ENCODE results near the gene CSF3R. TPM values are rescaled to one million over a fixed set of nuclear protein-coding genes. Genes with fewer than 3 reads are reported as not detected.

The CSF3R gene
- total and polyA plus RNA-seq, 2 experiments from 2014 or later = not detected

- H2AFZ ChIP-seq = peak overlapping the region; percentile 0; the same call in 1 of the 2 replicates
- H3K4me1 ChIP-seq (ENCODE audit: insufficient read depth) = peaks cover 10% of the 10 kb centered on the region
- Mint-ChIP-seq H3K36me3 (ENCODE audit: low read depth) (no peaks in the 10 kb centered on the region), H3K4me3 (no peak overlapping the region), H3K9me3 (no peaks in the 10 kb centered on the region), H3K27ac (no peak overlapping the region), H3K4me1 (peaks cover 28% of the 10 kb centered on the region), H3K27me3 (ENCODE audit: insufficient read depth, low read depth, poor library complexity) (peaks cover 3% of the 10 kb centered on the region)
- no peak overlapping the region for H3K4me2 ChIP-seq
- no peaks in the 10 kb centered on the region for H3F3A ChIP-seq (replicated peaks; ENCODE audit: low read depth)
- no peaks in the 10 kb centered on the region for H3K9me2 ChIP-seq (ENCODE audit: insufficient read depth)
- TF ChIP-seq ZNF114 (CRISPR knock-in tag; IDR thresholded peaks at IDR 0.05) (no peak), ZNF331 (CRISPR knock-in tag; IDR thresholded peaks at IDR 0.05; ENCODE audit: low read depth) (no peak), ETS1 (IDR thresholded peaks at IDR 0.05) (no peak), REST (IDR thresholded peaks at IDR 0.05; ENCODE audit: unreplicated experiment) (no peak), CTCF (conservative IDR thresholded peaks at IDR 0.05; ENCODE audit: low read depth in 2 of 2) (no peak), EZH2 (IDR thresholded peaks at IDR 0.05; ENCODE audit: low read depth, unreplicated experiment) (no peak), CREB1 (CRISPR knock-in tag; IDR thresholded peaks at IDR 0.05; ENCODE audit: low read depth) (no peak), ZNF462 (CRISPR knock-in tag; IDR thresholded peaks at IDR 0.05) (no peak), NANOG (IDR thresholded peaks at IDR 0.05; ENCODE audit: borderline replicate concordance) (no peak), POLR2AphosphoS5 (IDR thresholded peaks at IDR 0.05; ENCODE audit: low read depth) (no peak), STAT1 (IDR thresholded peaks at IDR 0.05; ENCODE audit: unreplicated experiment) (no peak), JUNB (IDR thresholded peaks at IDR 0.05; ENCODE audit: unreplicated experiment) (no peak), EZH2phosphoT487 (IDR thresholded peaks at IDR 0.05; ENCODE audit: unreplicated experiment) (no peak)
- no peak for DNase-seq (ENCODE audit: low spot score)
- no peaks in the 10 kb centered on the region for H3K36me3 ChIP-seq (ENCODE audit: insufficient read depth)
- H4K20me1 ChIP-seq (replicated peaks; ENCODE audit: insufficient read depth) = no peaks in the 10 kb centered on the region
- no peak for ATAC-seq
- no peak overlapping the region for H3K4me3 ChIP-seq
- H3K79me2 ChIP-seq (replicated peaks; ENCODE audit: insufficient read depth) = no peaks in the 10 kb centered on the region
- H3K27me3 ChIP-seq (ENCODE audit: insufficient read depth) = no peaks in the 10 kb centered on the region
- H3K27ac ChIP-seq (ENCODE audit: low read depth) = no peak overlapping the region
These were observed 39.9 kb upstream of the CSF3R start for GRCh38 chr1:36522461-36523229.
